Esophagus muscularis mucosa (tissue), 4 donors: Measurements from ENCODE around the gene RPRD1B. TPM values are rescaled to one million over a fixed set of nuclear protein-coding genes. Genes with fewer than 3 reads are reported as not detected.
A peak's percentile ranks its signal among the peaks of the same experiment; 100 is the strongest.

Source experiments
- DNase-seq: peaks from one replicate; pipeline ENCODE4 v3.0.0-alpha.2; 2017; ENCODE audit errors: extremely low spot score
- H3K27ac ChIP-seq, 4 donors: fragments of 200-600 bp; sonication (generic); replicated peaks in 1 of 4; 1 replicate in 3 of 4; 2 replicates in 1 of 4; pipeline ENCODE4 v1.5.1; 2016 to 2019; ENCODE audit warnings: mild to moderate bottlenecking in 1 of 4
- H3K27me3 ChIP-seq, 4 donors: fragments of 200-600 bp; sonication (generic); one replicate each; pipeline versions ENCODE4 v1.5.1 to v1.6.0; 2016 to 2019
- H3K36me3 ChIP-seq, 4 donors: fragments of 200-600 bp; sonication (generic); one replicate each; pipeline ENCODE4 v1.5.1; 2016 to 2019
- H3K4me1 ChIP-seq, 4 donors: fragments of 200-600 bp; sonication (generic); one replicate each; pipeline ENCODE4 v1.5.1; 2016 to 2019
- H3K4me3 ChIP-seq, 4 donors: fragments of 200-600 bp; sonication (generic); 1 replicate in 2 of 4; 2 replicates in 2 of 4; pipeline ENCODE4 v1.5.1; 2016 to 2019; ENCODE audit warnings: mild to moderate bottlenecking in 4 of 4, moderate library complexity in 1 of 4
- H3K9me3 ChIP-seq, 4 donors: fragments of 200-600 bp; sonication (generic); 1 replicate in 3 of 4; 2 replicates in 1 of 4; pipeline ENCODE4 v1.5.1; 2016 to 2019
- EP300 ChIP-seq: sonication (generic); formaldehyde crosslinking; IDR thresholded peaks from one replicate; pipeline ENCODE4 v1.6.1; 2017; ENCODE audit warnings: antibody characterized with exemption
- POLR2A ChIP-seq: fragments of 450-650 bp; IDR thresholded peaks from one replicate; pipeline ENCODE4 v1.6.1; 2017; ENCODE audit warnings: antibody characterized with exemption, moderate library complexity, mild to moderate bottlenecking, low read depth
- POLR2AphosphoS5 ChIP-seq, 2 donors: sonication (generic); formaldehyde crosslinking; IDR thresholded peaks; one replicate each; pipeline ENCODE4 v1.6.1; 2017; ENCODE audit warnings: antibody characterized with exemption in 2 of 2
- WGBS: methylation state at CpG from one replicate; pipeline ENCODE4 v1.1.5; 2018; 5-methylcytosine and 5-hydroxymethylcytosine counted together
- intact Hi-C: fragments of 100-400 bp; cut with DNase I; formaldehyde crosslinking; loops from one replicate; pipeline ENCODE4 v1.15.1; 2023
- total RNA-seq, 4 donors: library from RNA; depleted of rRNA; stranded (reverse); fragments of >200 nt; gene quantifications; one replicate each; pipeline versions ENCODE4 v1.1.0 to v1.2.1, GENCODE V29; 2016
- TF ChIP-seq, protein P1 (sequence below), 3 experiments: fragments of 200-600 bp in 2 of 3; fragments of 450-650 bp in 1 of 3; sonication (generic) in 2 of 3; IDR thresholded peaks; one replicate each; pipeline ENCODE4 v1.5.1; 2017 to 2019; ENCODE audit warnings: antibody characterized with exemption in 3 of 3, mild to moderate bottlenecking in 2 of 3, moderate library complexity in 1 of 3

Gene RPRD1B
- total RNA-seq, 4 donors from 2014 or later, result 26.7 to 39.5 (median 33.8) TPM

- Histone ChIP-seq H3K4me1 (peaks cover 39 to 44% (median 41%) of the 10 kb centered on the region in 4 donors), H3K4me3 (no peak overlapping the region), H3K36me3 (peaks cover 6 to 61% (median 56%) of the 10 kb centered on the region in 4 donors), H3K9me3 (no peaks in the 10 kb centered on the region), H3K27ac (no peak overlapping the region), H3K27me3 (no peaks in the 10 kb centered on the region)
- intact Hi-C loops, result loop anchor here (5.0 kb wide), 1 partner anchor 58 kb away; no protein-coding TSS in a partner anchor
- 75% methylated on average over 11 of the region's 15 CpGs for WGBS
- no peak for DNase-seq
- TF ChIP-seq, protein P1, sequence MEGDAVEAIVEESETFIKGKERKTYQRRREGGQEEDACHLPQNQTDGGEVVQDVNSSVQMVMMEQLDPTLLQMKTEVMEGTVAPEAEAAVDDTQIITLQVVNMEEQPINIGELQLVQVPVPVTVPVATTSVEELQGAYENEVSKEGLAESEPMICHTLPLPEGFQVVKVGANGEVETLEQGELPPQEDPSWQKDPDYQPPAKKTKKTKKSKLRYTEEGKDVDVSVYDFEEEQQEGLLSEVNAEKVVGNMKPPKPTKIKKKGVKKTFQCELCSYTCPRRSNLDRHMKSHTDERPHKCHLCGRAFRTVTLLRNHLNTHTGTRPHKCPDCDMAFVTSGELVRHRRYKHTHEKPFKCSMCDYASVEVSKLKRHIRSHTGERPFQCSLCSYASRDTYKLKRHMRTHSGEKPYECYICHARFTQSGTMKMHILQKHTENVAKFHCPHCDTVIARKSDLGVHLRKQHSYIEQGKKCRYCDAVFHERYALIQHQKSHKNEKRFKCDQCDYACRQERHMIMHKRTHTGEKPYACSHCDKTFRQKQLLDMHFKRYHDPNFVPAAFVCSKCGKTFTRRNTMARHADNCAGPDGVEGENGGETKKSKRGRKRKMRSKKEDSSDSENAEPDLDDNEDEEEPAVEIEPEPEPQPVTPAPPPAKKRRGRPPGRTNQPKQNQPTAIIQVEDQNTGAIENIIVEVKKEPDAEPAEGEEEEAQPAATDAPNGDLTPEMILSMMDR (IDR thresholded peaks at IDR 0.05), result no peak
- TF ChIP-seq POLR2AphosphoS5 (IDR thresholded peaks at IDR 0.05) (no peak), EP300 (no peak)
Measured at GRCh38 chr20:38129893-38130609, 96.5 kb downstream of the RPRD1B start.

DNA sequence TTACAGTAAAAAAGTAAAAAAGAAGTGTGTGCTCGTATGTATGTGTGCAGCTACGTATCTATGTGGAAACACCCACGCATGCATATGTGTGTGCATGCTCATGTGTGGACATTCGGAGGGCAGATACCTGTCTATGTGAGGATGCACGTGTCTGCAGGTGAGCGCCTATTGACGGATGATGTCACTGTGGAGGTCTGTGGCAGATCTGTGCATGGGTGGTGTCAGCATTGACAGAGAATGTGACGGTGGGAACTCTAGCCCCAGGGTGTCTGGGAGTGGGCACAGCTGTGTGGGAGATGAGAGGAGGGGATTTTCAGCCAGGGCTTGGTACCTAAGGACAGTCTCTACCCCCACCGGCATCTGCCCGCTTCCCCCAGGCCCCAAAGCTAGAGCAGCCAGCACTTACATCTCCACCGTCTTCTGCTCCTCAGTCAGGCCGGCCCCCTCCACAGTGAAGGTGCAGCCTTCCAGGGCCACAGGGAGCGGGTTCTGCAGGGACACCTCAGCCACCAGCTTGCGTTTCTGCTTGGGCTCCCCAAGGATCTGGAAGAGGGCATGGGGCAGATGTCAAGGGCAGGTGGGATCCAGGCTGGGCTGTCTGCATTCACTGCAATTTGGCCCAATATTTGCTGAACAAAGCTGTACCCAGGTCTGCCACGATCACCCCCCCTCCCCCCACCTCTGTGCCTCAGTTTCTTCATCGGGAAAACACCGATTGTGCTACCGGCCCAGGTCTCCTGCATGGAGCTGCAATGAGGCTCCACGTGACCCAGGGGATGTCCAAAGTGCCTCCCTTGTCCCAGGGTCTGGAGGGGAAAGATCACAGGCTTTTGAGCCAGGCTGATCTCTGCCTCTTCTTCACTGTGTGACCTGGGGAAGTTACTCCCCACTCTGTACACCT, 97.4 kb downstream of the RPRD1B start:
- Histone ChIP-seq H3K4me3 (no peak overlapping the region), H3K4me1 (peaks cover 30 to 43% (median 37%) of the 10 kb centered on the region in 4 donors), H3K9me3 (no peaks in the 10 kb centered on the region), H3K27ac (peak overlapping the region in 2 of 4 donors; percentile 6 to 26), H3K36me3 (peaks cover 6 to 69% (median 65%) of the 10 kb centered on the region in 4 donors), H3K27me3 (no peaks in the 10 kb centered on the region)
- WGBS, result 89% methylated on average over 17 of the region's 19 CpGs
- intact Hi-C loops, result no loop called here
- DNase-seq, result no peak
- TF ChIP-seq POLR2AphosphoS5 (IDR thresholded peaks at IDR 0.05) (no peak), EP300 (no peak)

DNA sequence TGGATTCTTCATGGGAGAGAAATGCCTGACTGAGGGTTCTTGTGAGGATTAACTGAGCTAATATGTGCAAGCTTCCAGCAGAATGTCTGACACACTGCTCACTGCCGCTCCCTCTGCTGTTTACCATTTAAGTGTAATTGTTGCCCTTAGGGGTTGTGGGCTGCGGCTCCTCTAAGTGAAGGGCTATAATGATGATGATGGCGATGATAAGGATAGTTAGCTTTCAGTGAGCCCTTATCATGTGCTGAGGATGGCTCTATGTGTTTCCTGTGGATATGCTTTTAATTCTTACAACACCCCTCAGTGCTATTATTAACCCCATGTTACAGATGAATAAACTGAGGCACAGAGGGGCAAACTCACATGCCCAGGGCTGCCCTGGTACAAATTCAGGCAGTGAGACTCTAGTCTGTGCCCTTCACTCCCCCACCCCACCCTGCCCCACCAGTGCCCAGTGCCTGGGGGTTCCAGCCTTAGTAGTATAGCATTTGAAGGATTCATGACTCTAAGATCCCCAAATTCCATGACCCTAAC, 98.1 kb downstream of the RPRD1B start:
- no peak for DNase-seq
- H3K27ac ChIP-seq, result peak overlapping the region in 1 of 4 donors; percentile 26

GRCh38 chr20:38132156-38132909, 98.8 kb downstream of the RPRD1B start:
- no peaks in the 10 kb centered on the region for H3K9me3 ChIP-seq
- H3K27me3 ChIP-seq, result no peaks in the 10 kb centered on the region
- intact Hi-C loops, result no loop called here
- H3K4me3 ChIP-seq, result no peak overlapping the region
- H3K27ac ChIP-seq, result no peak overlapping the region
- H3K36me3 ChIP-seq, result peaks cover 16 to 83% (median 79%) of the 10 kb centered on the region in 4 donors
- peaks cover 16 to 32% (median 30%) of the 10 kb centered on the region in 4 donors for H3K4me1 ChIP-seq
- TF ChIP-seq POLR2A, result no peak
- no peak for TF ChIP-seq POLR2AphosphoS5 (IDR thresholded peaks at IDR 0.05)
- TF ChIP-seq, protein P1 (IDR thresholded peaks at IDR 0.05), result no peak
- no peak for TF ChIP-seq EP300
- no peak for DNase-seq
- 92% methylated on average over 9 of the region's 26 CpGs for WGBS

More for the DNA sequence above, 98.1 kb downstream of the RPRD1B start:
- H3K4me1 ChIP-seq, result peaks cover 23 to 38% (median 34%) of the 10 kb centered on the region in 4 donors
- H3K36me3 ChIP-seq, result peaks cover 10 to 77% (median 72%) of the 10 kb centered on the region in 4 donors
- H3K27me3 ChIP-seq, result no peaks in the 10 kb centered on the region
- intact Hi-C loops, result no loop called here
- no peak overlapping the region for H3K4me3 ChIP-seq
- WGBS, result 80% methylated on average over 2 of the region's 3 CpGs
- TF ChIP-seq, protein P1 (IDR thresholded peaks at IDR 0.05), result no peak
- TF ChIP-seq EP300 (no peak), POLR2AphosphoS5 (IDR thresholded peaks at IDR 0.05) (no peak), POLR2A (no peak)
- H3K9me3 ChIP-seq, result no peaks in the 10 kb centered on the region
